Activated gamma-delta T cell treated with Interleukin-2 at 50 U/mL for 16 hours (primary cell): ENCODE results near the gene ADAM33.
A peak's percentile ranks its signal among the peaks of the same experiment; 100 is the strongest.

Experiments used
- DNase-seq: peaks from one replicate; pipeline ENCODE4 v3.0.0-alpha.2; 2020

ADAM33 gene, protein sequence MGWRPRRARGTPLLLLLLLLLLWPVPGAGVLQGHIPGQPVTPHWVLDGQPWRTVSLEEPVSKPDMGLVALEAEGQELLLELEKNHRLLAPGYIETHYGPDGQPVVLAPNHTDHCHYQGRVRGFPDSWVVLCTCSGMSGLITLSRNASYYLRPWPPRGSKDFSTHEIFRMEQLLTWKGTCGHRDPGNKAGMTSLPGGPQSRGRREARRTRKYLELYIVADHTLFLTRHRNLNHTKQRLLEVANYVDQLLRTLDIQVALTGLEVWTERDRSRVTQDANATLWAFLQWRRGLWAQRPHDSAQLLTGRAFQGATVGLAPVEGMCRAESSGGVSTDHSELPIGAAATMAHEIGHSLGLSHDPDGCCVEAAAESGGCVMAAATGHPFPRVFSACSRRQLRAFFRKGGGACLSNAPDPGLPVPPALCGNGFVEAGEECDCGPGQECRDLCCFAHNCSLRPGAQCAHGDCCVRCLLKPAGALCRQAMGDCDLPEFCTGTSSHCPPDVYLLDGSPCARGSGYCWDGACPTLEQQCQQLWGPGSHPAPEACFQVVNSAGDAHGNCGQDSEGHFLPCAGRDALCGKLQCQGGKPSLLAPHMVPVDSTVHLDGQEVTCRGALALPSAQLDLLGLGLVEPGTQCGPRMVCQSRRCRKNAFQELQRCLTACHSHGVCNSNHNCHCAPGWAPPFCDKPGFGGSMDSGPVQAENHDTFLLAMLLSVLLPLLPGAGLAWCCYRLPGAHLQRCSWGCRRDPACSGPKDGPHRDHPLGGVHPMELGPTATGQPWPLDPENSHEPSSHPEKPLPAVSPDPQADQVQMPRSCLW

DNA sequence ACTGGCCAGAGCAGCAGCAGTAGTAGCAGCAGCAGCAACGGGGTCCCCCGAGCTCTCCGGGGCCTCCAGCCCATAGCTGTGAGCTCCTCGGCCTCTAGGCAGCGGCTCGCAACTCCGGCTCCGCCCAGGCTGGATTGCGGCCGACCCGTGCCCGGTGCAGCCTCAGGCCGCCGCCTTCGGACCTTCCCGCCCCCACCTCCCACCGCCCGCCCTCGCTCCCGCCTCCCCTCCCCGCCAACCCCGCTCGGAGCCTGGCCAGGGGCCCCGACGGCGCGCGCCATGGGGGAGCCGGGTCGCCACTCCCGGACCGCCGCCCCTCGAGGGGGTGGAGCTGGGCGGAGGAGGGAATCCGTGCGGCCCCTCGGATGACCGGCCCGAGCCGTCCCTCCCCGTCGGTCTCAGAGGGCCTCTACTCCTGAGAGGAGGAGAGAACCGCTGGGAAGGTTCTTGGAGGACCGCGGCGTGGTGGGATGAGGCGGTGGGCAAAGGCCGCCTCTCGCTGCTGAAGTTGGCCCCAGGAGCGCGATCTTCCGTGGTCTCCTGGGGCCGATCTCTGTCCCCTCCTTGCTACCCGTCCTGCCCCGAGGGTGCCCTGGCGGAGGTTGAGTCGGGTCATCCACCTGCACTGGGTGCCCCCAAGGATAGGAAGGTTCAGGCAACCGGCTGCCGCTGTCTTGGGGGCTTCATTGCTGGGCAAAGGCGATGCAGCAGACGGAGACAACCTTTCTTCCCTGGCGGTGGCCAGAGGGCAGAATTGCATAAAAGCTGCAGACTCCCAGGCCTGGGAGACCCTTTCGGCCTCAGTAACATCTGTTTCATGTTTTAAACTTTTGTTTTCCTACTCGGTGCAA, at the start of gene ADAM33:
ADAM33 (minus strand) TSS at position 80 of the 851 bp plus-strand sequence; CDS start at position 74, 6 bp downstream.
- no peak for DNase-seq

DNA sequence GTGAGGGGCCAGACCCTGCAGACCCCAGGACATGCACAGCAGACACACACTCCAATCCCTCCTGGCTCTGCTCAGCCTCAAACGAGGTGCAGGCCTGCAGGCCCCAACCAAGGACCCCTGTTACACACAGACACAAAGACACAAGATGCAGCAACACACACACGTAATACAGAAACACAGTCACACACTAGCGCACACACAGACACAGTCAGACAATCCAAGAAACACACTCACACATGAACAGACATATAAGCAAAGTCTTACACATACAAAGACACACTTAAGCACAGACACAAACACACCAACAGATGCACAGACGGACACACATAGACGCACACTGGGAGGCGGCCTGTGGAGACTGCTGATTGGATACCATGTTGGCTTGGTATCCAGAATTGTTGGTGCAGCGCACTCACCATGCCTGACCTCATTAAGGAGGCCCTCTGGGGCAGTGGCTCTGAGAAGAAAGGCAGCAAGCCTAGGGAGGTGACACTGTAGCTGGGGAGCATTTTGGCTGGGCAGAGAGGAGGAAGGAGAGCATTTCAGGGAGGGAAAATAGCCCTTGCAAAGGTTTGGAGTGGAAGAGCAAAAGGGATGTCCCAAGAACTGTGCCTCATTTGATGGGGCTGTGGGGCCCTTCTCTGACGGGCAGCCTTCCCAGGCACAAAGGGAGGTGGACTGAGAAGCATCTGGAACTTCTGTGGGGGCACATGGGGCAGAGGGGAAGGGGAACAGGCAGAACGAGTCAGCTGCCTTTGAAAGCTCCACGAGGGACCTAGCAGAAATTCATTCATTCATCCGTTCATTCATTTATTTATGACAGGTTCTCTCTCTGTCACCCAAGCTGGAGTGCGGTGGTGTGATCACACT, 49.2 kb upstream of the ADAM33 start:
- no peak for DNase-seq

DNA sequence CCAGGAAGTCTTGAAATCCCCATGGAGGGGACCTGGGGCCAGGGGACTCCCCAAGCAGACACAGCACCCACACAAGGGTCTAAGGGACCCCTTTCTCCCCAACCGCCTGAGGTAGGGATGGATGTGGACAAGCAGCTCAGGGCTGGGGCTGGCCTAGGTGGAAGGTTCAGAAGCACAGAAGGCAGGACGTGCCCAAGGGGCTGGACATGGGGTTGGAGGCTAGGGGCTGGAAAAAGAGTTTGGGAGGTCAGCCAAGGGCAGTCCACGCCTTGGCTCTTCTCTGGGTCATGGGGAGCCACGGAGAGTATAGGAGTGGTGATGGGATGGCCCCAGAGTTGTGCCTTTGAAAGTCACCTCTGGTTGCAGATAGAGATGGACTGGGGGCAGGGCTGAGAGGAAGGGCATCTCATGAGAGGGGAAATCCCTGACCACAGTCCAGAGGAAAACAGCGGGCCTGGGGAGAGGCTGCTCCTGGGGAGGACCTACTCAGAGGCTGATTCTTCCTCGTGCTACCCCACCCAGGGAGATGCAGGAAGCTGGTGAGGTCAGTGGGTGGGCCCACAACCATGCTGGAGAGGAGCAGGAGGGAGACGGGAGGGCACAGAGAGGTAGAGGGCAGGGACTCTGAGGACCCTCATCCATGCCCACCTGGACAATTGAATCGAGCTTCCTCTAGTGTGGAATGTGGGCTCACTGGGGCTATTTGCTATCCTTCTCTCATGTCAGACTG, 48.2 kb upstream of the ADAM33 start:
- DNase-seq: no peak

DNA sequence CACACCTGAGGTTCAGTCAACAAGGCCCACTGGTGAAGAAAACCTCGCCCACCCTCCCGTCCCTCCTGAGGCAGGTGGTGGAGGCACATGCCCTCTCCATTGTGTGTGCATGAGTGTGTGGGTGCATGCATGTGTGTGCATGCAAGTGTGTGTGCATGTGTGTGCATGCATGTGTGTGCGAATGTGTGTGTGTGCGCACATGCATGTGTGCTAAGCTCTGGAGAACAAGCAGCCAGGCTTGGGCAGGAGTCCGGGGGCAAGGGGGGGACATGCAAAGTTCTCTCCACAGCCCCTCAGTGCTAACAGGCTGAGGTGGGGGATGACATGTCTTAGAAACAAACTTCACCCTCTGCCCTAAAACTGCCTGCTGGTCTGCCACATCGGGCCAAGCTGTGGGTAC, 47.6 kb upstream of the ADAM33 start:
- DNase-seq: no peak

DNA sequence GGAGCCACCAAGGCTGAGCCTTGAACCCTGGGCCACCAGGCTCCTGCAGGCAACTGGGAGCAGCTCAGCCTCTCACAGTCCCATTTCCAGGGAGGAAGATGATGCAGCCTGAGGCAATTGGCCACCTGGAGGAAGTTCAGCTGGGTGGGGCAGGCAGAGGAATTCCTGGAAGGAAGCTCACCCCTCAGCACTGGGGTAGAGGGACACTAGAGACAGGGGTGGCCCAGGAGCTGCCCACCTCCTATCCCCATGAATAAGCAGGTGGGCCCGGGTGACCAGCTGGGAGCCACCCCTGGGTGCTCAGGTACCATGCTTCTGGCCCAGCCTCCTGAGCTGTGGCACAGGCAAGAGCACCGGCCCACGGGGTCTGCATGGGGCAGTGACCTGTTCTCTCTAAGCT, 47.1 kb upstream of the ADAM33 start:
- no peak for DNase-seq

DNA sequence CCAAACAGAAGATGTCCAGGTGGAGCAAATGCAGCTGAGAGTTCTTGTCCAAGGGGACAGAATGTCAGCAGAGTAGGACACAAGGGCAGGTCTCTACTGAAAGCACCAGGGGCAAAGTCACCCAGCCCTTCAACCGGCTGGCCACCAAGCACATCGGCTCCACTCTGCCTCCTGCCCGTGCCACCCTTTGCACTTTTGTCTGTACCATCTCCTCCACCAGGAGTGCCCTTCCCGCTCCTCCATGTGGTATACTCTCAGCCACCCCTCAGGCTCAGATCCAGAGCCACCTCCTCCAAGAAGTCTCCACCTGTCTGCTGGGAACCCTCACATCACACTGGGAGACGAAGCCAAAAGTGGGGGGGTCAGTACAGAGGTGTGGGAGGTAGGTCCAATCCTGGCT, 46.5 kb upstream of the ADAM33 start:
- no peak for DNase-seq

DNA sequence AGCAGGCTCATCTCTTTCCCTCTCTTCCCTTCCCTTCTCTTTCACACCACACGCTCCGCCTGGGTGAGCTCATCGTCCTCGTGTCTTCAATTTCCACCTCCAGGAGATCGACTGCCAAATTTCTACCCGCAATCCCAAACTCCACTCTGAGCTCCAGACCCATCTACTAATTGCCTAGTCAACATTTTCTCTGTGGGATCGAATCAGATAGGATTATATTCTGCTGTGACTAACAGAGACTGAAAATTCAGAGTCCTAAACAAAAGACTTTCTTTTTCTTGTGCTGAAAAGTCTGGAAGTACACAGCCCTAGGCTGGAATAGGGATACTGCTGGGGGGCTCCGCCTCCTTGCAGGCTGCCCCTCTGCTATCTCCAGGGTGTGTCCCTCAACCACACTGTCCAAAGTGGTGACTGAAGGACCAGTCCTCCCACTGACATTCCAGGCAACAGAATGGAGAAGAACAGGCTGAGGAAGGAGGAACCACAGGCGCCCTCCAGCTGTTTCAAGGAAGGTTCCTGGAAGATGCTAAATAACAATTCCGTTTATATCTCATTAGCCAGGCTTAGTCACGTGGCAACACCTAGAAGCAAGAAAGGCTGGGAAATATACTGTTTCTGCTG, 45.7 kb upstream of the ADAM33 start:
- no peak for DNase-seq

DNA sequence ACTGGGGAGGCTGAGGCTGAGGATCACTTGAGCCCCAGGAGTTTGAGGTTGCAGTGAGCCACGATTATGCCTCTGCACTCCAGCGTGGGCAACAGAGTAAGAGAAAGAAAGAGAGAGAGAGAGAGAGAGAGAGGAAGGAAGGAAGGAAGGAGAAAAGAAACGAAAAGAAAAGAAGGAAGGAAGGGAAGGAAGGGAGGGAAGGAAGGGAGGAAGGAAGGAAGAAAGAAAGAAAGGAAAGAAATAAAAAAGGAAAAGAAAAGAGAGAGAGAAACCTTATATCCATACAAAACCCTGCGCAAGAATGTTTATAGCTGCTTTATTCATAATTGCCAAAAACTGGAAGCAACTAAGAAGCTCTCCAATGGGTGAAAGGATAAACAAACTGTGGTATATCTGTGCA, 42.5 kb upstream of the ADAM33 start:
- DNase-seq: no peak

DNA sequence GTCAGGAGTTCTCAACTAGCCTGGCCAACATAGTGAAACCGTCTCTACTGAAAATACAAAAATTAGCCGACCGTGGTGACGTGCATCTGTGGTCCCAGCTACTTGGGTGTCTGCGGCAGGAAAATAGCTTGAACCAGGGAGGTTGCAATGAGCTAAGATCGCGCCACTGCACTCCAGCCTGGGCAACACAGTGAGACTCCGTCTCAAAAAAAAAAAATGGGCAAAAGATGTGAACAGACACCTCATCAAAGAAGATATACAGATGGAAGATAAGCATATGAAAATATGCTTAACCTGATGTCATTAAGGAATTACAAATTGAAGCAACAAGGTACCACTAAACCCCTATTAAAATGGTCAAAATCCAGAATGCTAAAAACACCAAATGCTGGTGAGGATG, 41.5 kb upstream of the ADAM33 start:
- no peak for DNase-seq

DNA sequence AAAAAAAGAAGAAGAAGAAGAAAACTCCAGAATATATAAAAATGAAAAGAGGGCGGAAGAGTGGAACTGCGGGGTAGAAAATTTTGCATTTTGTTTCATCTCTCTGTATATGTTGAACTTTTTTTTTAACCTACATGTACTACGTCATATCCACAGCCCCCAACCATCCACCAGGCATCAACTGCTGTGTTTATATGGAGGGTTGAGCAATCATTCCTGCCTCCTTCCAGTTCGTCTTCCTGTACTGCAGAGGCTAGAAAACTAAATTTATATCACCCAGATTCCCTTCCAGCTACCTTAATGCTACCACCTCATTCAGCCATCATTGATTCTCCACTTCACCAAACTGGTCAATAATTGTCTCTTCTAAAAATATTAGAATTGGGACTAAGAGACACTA, 40.1 kb upstream of the ADAM33 start:
- DNase-seq: no peak

DNA sequence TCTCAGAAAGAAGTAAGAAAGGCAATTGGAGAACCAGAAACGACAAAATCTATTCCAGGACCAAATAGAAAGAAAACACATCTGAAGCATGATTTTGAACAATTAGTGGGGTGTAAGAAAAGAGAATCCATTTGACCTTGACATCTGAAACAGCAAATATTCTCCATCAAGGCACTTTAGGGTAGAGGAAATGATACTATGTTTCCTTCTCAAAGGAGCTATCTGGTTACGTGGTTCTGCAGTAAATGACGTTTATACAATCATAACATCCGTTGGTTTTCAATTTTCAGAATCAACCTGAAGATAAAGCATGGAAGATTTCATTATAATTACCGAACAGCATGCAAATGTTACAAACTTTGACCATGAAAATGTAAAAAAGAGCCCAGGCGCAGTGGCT, 38.8 kb upstream of the ADAM33 start:
- DNase-seq: no peak

DNA sequence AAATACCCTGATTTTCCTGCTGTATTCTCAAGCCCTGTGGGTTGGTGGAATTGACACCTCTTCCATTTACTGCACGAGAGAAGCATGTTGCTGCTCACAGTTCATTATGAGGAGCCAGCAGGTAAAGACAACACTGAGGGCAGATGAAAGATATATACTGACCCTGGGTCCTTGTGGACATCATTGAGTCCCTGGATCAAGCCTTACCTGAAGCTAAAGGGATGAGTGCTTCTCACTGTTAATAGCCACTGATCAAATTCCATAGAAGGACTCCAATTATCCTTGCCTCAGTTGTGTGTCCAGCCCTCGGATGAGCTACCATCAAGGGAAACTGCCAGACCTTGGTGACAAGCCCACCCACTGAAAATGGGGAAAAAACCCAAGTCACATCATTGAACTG, 38.3 kb upstream of the ADAM33 start:
- no peak for DNase-seq

DNA sequence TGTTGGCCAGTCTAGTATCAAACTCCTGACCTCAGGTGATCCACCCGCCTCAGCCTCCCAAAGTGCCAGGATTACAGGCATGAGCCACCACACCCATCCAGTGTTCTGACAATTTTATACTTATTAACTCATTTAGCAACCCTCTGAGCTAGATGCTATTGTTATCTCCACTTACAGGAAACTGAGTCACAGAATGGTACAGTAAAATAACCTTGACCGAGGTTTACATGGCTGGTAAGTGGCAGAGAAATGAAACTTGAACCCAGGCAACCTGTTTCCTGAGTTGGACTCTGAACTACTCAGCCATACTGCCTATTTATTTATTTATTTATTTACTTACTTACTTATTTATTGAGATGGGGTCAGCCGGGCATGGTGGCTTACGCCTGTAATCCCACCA, 37.2 kb upstream of the ADAM33 start:
- DNase-seq: no peak

DNA sequence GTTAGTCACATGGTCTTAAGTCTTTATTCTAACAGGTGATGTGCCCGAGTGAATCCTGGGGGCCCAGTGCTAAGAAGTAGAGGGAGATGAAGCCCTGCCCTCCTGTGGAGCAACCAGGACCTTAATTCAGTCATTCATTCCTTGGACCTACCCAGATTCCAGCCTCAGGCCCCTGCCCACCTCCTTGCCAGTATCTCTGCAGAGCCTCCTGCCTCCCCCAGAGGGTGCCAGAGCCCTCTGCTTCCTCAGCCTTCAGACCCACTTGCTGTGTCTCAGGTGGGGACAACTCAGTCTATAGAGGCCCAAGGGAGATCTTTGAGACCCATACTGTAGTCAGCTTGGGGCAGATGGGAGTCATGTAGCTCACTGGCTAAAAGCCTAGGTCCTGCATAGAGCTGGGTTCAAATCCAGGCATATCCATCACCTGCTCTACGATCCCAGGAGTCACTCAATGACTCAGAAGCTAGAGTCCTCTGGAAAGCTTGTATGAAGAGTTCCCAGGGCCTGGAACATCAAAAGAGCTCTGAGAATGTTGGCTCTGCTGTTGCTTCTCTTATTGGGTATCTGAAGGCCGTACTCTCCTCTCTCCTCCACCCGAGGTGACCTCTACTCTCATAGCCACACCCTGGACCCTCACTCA, 34.5 kb upstream of the ADAM33 start:
- DNase-seq: no peak

DNA sequence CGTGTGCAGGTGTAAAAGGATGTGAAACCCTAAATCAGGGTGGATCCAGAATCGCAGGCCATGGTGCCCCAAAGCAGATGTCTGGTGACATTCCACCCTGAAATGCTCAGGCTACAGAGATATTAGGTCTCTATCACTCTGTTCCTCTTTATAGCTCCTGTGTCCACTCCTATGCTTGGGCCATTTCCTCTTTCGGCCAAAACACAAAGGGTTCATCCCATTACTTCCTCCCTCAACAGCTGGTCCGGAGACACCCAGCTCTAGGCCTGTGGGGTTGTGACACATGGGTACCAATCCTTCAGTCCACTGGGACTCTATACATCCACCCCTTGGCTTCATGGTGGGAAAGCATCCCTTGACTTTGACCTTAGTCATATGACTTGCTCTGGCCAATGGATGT, 32.3 kb upstream of the ADAM33 start:
- DNase-seq: no peak

DNA sequence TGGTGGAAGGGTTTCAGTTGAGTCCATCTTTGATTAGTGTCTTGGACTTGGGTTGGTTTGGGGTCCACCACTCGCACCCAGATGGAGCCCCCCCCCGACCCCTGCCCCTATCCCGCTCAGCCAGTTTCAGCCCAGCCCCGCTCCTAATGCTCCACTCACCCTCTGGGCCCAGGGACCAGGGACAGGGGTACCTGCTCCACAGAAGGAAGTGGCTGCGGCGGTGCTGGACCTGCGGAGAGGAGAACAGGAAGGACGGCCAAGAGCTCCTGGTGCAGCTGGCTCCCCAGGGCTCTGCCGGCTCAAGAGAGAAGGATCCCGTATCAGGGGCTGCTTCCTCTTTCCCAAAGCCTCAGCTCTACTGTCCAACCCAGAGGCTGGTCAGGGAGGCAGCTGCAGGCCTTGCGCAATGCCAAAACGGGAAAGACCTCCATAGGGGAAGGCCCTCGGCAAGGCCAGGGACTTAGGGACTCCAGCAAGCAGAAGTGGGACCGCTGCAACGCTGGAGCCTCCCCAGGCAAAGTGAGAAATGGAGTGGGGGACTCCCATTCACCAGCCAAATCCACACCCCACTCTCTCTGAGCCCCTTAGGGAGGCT, 30.6 kb upstream of the ADAM33 start, which contains the start of gene SIGLEC1:
SIGLEC1 (minus strand) TSS at position 322 of the 595 bp plus-strand sequence. CDS start 5,472 bp downstream, outside the sequence.
- no peak for DNase-seq

DNA sequence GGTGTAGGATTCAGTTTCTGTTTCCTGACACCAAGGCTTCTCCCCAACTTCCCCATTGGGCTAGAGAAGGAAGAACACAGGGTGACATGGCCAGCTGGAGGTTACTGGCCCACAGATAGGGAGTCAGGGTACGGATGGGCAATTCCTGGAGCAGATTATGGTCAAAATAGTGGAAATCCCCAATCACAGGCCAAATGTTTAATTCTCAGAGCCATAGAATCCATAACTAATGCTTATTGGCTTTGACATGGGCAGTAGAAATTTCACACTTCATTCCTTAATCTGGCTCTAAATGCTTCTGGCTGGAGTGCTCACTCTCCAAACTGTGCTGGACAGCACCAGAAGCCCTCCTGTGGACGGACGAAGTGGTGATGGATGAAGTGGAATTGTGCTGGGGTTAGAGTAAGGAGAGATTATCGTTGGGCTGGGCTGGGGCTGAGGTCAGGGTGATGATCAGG, 29.7 kb upstream of the ADAM33 start:
- DNase-seq: no peak

DNA sequence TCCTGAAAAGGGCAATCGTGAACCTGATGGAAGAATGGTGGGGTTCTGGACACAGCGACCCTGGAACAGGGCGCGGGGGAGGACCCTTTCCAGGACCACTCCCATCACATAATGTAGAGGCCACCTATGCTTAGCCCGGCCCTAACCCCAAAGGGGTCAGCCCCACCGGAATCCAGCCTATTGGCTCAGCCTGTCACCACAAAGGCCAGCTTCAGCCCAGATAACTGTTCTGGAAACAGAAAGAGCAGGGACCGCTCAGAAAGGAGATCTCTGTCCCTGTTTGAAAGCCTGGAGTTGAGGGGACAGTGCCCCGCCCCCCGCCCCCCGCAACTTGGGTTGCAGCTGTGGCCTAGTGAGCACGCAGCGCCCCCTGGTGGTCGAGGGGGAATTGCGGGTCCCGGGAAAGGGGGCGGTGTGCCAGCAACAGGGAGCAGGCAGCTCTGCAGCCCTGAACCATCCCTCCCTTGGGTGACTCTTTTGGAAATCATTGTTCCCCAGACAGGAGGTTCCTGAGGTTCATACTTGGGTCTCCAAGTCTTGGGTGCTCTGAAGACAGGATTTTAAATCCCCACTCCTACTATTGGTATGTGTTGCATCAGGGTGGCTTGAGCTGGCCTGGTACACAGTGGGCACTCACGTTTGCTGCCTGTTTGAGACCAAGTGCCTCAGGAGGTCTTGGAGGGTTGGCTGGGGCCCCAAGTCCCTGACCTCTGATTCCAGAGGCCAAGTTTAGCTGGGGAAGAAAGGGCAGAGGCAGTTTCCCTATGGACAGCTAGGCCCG, 29.1 kb upstream of the ADAM33 start:
- peak; percentile 79 for DNase-seq

DNA sequence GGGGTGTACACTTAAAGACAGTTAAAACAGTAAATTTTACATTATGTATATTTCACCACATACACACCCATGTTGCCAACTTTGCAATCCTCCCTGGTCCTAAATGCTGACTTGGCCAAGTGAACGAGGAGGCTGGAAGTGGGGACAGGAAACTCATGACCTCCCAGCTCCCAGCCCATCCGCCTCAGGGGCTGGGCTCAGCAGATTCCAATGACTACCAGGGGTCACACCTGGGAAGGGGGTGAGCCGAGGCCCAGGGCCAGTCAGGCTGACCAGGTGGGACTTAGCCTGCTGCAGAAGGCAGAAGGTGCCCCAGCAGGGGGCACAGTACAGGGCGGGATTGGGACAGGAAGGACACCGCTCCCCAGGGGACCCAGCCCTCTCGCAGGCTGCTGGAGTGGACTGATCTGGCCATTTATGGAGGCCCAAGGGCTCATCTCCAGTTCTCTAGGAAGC, 28.2 kb upstream of the ADAM33 start:
- no peak for DNase-seq
